ENCODE results near the gene HES5. TPM values are rescaled to one million over a fixed set of nuclear protein-coding genes. Genes with fewer than 3 reads are reported as not detected.
A peak's percentile ranks its signal among the peaks of the same experiment; 100 is the strongest.
"Not testable (repeated sequence)": the region's sequence is repeated elsewhere in the genome, so short reads cannot be mapped to it uniquely, and the experiment has no call there.

Gene HES5
- polyA plus RNA-seq, 3 donors from 2014 or later = not detected

DNA sequence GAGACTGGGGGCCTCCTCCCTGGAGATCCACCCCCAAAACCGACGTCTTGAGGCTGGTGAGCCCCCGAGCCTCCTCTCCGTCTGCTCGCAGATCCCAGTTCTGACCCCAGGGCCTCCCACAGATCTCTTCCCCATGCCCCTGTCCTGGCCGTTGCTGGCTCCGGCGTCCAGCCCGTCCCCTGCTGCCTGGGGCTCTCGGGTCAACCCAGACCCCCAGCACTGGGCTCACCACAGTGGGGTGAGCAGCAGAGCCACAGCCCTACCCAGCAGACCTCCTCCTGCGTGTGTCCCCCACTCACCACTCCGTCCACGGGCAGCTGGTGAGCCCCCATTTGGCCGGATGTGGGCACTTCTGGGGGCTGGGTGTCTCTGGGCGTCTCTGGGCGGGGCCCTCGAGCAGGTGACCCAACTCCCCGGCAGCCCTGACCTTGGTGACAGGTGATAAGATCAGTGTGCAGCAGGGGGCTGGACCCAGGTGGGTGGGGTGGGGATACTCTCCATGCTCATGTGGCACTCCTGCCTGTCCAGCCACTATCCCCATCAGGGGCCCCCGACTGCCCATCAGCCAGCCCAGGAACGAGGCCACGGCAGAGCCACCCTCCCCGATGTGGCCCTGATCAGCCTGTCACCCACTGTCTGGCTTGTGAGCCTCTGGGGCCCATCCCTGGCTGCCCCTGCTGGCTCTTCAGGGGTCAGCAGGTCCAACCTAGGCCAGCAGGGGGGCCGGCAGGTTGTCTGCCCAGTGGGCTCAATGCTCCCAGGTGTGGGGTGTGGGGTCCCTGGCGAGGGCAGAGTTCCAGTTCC, 26.8 kb upstream of the HES5 start:
- peak overlapping the region; percentile 93 to 100 (median 96) for H3K27ac Mint-ChIP-seq
- DNase-seq = peak; percentile 62 to 72 (median 65)
- no peaks in the 10 kb centered on the region for H3K36me3 Mint-ChIP-seq
- H3K9me3 Mint-ChIP-seq = no peaks in the 10 kb centered on the region
- peak overlapping the region; percentile 93 to 99 (median 98) for H3K4me3 Mint-ChIP-seq
- peaks cover 32 to 39% of the 10 kb centered on the region in 2 donors for H3K4me1 Mint-ChIP-seq
- H3K27me3 Mint-ChIP-seq (ENCODE audit: low read depth in 3 of 3) = peaks cover 6 to 13% (median 9%) of the 10 kb centered on the region in 3 donors

DNA sequence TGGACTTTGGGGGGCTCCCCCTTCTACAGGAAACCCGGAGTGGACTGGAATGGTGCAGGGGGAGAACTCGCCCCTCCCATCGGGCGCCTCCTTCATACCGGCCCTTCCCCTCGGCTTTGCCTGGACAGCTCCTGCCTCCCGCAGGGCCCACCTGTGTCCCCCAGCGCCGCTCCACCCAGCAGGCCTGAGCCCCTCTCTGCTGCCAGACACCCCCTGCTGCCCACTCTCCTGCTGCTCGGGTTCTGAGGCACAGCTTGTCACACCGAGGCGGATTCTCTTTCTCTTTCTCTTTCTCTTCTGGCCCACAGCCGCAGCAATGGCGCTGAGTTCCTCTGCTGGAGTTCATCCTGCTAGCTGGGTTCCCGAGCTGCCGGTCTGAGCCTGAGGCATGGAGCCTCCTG, 26.2 kb upstream of the HES5 start, which contains the start of gene TNFRSF14:
Gene TNFRSF14, plus strand, starts transcription at position 95 of the 401 bp plus-strand sequence. Its CDS starts 294 bp downstream, at position 389.
- peaks cover 6 to 13% (median 9%) of the 10 kb centered on the region in 3 donors for H3K27me3 Mint-ChIP-seq (ENCODE audit: low read depth in 3 of 3)
- H3K4me1 Mint-ChIP-seq = peaks cover 32 to 38% of the 10 kb centered on the region in 2 donors
- H3K4me3 Mint-ChIP-seq = peak within 1 kb of the TSS; percentile 93 to 99 (median 98)
- H3K36me3 Mint-ChIP-seq = no peaks in the 10 kb centered on the region
- DNase-seq = peak; percentile 81 to 86 (median 83)
- H3K9me3 Mint-ChIP-seq = no peaks in the 10 kb centered on the region
- peak within 1 kb of the TSS; percentile 93 to 100 (median 96) for H3K27ac Mint-ChIP-seq

DNA sequence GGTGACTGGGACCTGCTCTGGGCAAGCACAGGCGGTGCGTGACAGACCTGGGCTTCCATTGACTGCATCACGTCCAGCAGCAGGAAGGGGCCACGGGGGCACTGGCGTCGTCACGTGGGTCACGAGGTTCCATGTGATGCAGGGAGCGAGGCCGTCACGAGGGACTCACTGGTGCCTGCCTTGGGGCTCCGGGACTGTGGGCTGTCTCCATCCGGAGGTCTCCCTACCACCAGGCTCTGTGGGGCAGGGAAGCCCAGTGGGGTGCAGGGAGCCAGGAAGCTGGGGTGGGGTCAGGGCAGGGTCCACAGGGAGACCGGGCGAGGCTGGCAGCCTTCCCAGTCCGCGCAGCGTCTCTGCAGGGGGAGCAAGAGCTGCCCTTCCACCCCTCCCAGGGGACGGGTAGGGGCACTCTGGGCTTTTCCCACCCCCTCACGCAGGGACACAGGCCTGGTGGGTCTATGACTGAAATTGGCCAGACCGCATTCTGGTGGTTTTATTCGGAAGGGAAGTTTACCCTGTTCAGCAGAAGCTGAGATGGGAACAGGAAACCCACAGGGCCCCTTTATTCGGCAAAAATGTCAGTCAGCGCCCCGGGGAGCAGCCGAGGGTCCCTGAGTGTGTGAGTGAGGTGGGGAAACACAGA, 25.7 kb upstream of the HES5 start:
- peak; percentile 79 to 83 (median 82) for DNase-seq
- Mint-ChIP-seq H3K4me1 (peaks cover 32 to 40% of the 10 kb centered on the region in 2 donors), H3K9me3 (no peaks in the 10 kb centered on the region), H3K27me3 (ENCODE audit: low read depth in 3 of 3) (peaks cover 6 to 15% (median 9%) of the 10 kb centered on the region in 3 donors), H3K36me3 (no peaks in the 10 kb centered on the region), H3K27ac (peak overlapping the region; percentile 93 to 100 (median 96)), H3K4me3 (peak overlapping the region; percentile 93 to 99 (median 98))

DNA sequence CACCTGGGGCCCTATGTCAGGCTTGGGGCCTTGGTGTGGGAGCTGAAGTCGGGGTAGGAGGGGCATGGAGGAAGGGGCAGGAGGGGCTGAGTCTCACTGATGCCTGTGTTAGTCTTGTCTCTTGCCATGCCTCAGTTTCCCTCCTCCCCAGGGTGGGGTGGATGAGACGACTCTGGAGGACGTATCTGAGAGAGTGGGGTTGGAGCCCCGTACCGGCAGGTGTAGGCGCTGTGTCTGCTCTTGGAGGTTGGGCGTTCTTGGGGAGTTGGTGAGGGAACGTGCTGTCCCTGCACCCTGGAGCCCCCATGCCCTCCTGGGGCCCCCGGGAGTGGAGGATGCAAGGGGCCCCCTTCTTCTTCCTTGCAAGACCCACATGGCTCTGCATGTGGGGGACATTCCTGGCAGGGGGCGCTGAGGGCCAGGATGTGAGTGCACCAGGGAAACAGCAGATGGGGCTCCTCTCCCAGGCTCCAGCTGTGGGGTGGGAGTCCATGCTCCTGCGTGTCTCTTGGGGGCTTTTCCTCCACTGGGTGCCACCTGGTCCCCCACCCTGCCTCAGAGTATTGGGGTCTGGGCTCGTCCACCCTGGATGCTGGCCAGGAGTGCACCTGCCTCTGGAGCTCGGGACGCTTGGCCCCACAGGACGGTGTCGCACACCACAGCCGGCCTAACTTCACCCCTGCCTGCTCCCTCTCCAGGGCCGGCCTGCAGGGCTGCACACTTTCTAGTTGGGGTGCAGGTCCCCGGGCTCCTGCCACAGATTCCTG, 24.7 kb upstream of the HES5 start:
- Mint-ChIP-seq H3K27ac (peak overlapping the region; percentile 93 to 100 (median 96)), H3K4me1 (peaks cover 32 to 41% of the 10 kb centered on the region in 2 donors), H3K36me3 (no peaks in the 10 kb centered on the region), H3K9me3 (no peaks in the 10 kb centered on the region), H3K4me3 (peak overlapping the region; percentile 47 to 99 (median 98)), H3K27me3 (ENCODE audit: low read depth in 3 of 3) (peaks cover 6 to 16% (median 9%) of the 10 kb centered on the region in 3 donors)
- DNase-seq = peak; percentile 36 to 45 (median 41)

DNA sequence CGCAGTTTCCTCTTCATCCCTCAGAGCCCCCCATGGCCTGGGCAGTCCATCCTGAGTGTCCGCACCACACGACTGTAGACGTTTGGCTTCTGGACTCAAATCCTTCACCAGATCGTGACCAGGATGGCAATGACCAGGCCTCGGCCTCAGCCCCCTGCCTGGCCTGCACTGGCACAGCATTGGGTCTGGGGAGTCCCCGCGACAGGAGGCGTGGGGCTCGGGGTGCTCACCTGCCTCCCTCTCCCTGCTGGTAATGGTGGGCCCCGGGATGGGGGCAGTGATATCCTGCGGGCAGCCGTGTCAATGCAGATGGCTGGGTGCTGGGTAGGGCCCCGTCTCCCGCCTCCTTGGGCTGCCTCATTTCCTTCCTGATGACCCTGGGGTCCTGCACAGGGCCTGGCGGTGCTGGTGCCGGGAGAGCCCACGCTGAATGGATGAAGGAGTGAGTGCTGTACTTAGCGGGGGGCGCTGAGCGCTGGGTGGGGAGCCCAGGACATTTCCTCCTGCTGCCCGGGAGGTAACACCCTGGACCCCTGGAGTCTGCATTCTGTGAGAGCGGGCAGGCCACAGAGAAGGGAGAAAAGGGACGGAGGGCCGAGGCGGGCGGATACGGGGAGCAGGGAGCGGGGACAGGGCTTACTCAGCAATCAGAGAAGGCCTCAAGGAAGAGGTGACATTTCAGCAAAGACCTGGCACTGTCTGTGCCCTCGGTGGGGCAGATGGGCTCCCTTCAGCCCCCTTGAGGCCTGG, 24.0 kb upstream of the HES5 start:
- Mint-ChIP-seq H3K9me3 (no peaks in the 10 kb centered on the region), H3K4me3 (peak overlapping the region in 2 of 5 donors; percentile 53 to 93), H3K4me1 (peaks cover 33 to 44% of the 10 kb centered on the region in 2 donors), H3K27ac (peak overlapping the region; percentile 82 to 100 (median 96)), H3K36me3 (no peaks in the 10 kb centered on the region), H3K27me3 (ENCODE audit: low read depth in 3 of 3) (peaks cover 6 to 19% (median 9%) of the 10 kb centered on the region in 3 donors)
- DNase-seq = no peak

DNA sequence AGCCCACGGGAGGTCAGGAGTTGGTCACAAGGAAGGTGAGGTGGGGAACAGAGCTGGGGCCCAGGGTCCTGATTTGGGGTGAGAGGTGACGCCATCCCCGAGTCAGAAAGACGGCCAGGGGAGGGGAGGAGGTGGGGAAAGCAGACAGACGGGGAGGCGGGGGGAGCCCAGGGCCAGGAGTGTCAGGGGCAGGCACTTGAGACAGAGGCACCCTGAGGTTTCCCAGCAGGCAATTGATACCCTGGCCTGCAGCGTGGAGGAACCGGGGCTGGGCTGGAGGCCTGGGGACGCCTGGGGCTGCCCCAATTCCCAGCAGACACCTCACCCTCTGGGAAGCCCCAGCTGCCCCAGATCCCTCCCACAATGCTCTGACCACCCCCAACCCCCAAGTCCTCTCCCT, 23.0 kb upstream of the HES5 start:
- Mint-ChIP-seq H3K27me3 (ENCODE audit: low read depth in 3 of 3) (peaks cover 11 to 25% (median 11%) of the 10 kb centered on the region in 3 donors), H3K4me1 (peaks cover 37 to 45% of the 10 kb centered on the region in 2 donors)
- not testable (repeated sequence) for DNase-seq, H3K27ac Mint-ChIP-seq, H3K4me3 Mint-ChIP-seq, H3K9me3 Mint-ChIP-seq, H3K36me3 Mint-ChIP-seq

DNA sequence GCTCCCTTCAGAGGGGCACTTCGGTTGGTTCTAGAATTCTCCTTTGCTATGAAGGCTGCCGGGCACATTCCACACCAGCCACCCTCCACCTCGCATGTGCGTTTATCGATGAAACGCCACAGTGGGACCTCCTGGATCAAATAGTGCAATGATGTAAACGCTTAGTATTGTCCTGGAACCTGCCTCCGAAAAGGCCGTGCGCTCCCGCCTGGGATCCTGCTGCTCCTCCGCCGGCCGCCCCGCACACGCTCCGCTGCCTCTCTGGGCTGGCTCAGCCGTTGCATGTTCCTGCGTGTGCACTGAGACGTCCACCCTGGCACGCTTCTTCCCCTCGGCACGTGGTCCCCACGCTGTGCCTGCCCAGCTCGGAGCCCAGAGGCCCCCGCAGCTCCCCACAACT, 22.1 kb upstream of the HES5 start:
- no peak overlapping the region for H3K27ac Mint-ChIP-seq
- H3K4me1 Mint-ChIP-seq = peaks cover 29 to 44% of the 10 kb centered on the region in 2 donors
- no peak overlapping the region for H3K4me3 Mint-ChIP-seq
- peaks cover 11 to 31% (median 16%) of the 10 kb centered on the region in 3 donors for H3K27me3 Mint-ChIP-seq (ENCODE audit: low read depth in 3 of 3)
- DNase-seq = no peak
- no peaks in the 10 kb centered on the region for H3K36me3 Mint-ChIP-seq
- H3K9me3 Mint-ChIP-seq = no peaks in the 10 kb centered on the region

DNA sequence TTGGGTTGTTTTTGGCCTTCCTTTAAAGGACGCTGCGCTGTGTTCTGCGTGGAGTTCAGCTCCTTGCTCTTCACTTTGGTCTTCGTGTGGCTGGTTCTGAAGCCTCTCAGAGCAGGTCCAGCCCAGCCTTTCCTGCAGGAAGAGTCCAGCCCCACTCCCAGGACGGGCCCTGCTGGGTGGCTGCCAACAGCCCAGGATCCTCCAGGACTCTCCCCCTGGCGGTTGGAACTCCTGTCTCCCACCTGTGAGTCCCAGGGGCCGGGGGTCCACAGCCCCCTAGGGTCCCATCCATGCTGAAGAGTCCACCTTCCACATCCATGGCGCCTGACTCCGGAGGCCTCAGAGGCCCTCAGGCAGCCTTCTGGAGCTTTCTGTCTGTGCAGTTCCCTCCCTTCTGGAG, 21.5 kb upstream of the HES5 start:
- Mint-ChIP-seq H3K4me1 (peaks cover 27 to 43% of the 10 kb centered on the region in 2 donors), H3K27me3 (ENCODE audit: low read depth in 3 of 3) (peaks cover 9 to 34% (median 18%) of the 10 kb centered on the region in 3 donors), H3K27ac (peak overlapping the region in 1 of 6 donors; percentile 64)
- not testable (repeated sequence) for H3K4me3 Mint-ChIP-seq, H3K36me3 Mint-ChIP-seq, H3K9me3 Mint-ChIP-seq, DNase-seq

DNA sequence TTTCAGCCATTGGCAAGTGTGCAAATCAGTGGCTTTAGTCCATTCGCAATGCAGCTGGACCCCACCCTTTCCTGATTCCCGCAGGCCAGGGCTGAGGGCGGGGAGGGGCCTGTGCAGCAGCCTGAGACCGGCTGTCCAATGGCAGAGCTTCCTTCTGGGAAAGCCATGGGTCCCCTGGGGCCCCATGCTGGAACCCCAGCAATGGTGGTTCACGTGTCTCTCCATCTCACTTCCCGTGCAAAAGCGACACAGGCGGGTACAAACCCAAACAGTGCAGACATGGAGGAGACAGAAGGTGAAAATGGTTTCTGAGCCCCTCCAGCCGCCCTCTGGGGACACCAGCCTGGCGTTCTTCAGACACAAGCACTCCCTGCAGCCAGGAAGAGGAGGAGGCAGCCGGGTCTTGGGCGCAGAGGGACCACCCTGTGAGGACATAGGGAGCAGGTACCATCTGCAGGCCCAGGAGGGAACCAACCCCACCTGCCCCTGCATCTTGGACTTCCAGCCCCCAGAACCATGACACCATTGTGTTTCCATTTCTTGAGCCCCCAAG, 20.3 kb upstream of the HES5 start:
- Mint-ChIP-seq H3K4me1 (peaks cover 17 to 34% of the 10 kb centered on the region in 2 donors), H3K27ac (peak overlapping the region in 4 of 6 donors; percentile 53 to 87 (median 69)), H3K27me3 (ENCODE audit: low read depth in 3 of 3) (peaks cover 4 to 26% (median 14%) of the 10 kb centered on the region in 3 donors)
- not testable (repeated sequence) for DNase-seq, H3K4me3 Mint-ChIP-seq, H3K9me3 Mint-ChIP-seq, H3K36me3 Mint-ChIP-seq

DNA sequence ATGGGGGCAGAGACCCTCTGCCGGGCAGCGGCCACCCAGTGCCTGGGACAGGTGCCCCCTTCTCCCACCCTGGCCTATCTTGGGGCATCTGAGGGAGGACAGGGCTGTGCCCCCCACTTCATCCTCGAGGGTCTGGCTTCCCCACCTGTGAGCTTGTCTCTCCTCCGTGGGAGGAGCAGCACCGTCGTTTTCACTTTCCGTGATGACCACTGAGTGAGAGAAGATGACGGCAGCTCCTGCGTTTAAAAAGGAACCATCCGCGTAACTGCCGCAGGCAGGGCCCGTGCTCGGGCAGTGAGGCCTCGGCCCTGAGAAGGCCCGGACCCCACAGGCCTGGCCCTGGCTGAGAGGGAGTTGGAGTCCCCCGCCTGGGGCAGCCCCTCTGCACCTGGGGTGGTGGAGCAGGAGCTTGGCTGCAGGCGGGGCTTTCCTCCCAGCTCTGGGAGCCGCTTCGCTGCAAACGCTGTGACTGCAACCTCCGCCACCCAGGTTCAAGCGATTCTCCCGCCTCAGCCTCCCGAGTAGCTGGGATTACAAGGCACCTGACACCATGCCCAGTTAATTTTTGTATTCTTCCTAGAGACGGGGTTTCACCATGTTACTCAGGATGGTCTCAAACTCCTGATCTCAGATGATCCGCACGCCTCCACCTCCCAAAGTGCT, 19.4 kb upstream of the HES5 start:
- not testable (repeated sequence) for DNase-seq, H3K36me3 Mint-ChIP-seq, H3K9me3 Mint-ChIP-seq
- H3K4me3 Mint-ChIP-seq = peak overlapping the region; percentile 46 to 94 (median 91)
- peak overlapping the region; percentile 96 to 99 (median 98) for H3K27ac Mint-ChIP-seq
- peaks cover 4 to 26% (median 14%) of the 10 kb centered on the region in 3 donors for H3K27me3 Mint-ChIP-seq (ENCODE audit: low read depth in 3 of 3)
- peaks cover 11 to 27% of the 10 kb centered on the region in 2 donors for H3K4me1 Mint-ChIP-seq

DNA sequence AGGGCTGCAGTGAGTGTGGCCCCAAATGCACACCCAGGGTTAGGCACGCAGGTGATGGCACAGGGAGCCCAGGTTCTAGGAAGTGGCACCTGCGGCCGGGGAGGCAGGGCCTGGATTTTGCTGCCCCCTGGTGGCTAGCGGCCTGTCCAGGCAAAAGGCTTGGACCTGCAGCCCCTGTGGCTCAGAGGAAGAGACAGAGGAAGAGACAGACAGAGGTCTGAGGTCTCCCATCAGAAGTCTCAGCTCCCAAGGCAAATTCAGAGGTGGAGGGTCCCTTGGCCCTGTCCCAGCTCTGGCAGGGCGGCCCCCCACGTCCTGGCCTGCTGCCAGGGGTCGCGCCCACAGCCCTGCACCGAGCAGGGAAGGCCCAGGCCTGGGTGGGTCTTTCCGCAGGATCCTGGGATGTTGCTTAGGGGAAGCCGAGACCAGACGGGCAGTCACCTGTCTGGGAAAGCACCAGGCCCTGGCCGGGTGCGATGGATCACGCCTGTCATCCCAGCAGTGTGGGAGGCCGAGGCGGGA, 18.1 kb upstream of the HES5 start:
- Mint-ChIP-seq H3K4me1 (peaks cover 8 to 24% of the 10 kb centered on the region in 2 donors), H3K4me3 (peak overlapping the region; percentile 85 to 97 (median 91)), H3K27me3 (ENCODE audit: low read depth in 3 of 3) (peaks cover 4 to 26% (median 14%) of the 10 kb centered on the region in 3 donors), H3K27ac (peak overlapping the region; percentile 96 to 99 (median 98)), H3K36me3 (no peaks in the 10 kb centered on the region), H3K9me3 (no peaks in the 10 kb centered on the region)
- DNase-seq = peak; percentile 80 to 82 (median 82)
